ENCODE measurements around the gene PSME3IP1. TPM values are rescaled to one million over a fixed set of nuclear protein-coding genes. Genes with fewer than 3 reads are reported as not detected.

PSME3IP1 gene
- total and polyA plus RNA-seq, 2 of the 8 experiments (the other 6 are each of a cell fraction or from before 2014, with no cell fraction given) = 95.1 to 98.3 TPM

GRCh38 chr16:57118461-57119084 lies 67.3 kb downstream of the PSME3IP1 start:
- Histone ChIP-seq H3K36me3 (ENCODE audit: control insufficient read depth in 2 of 4, insufficient read depth in 4 of 4, low read length in 3 of 4) (no peaks in the 10 kb centered on the region), H3K9ac (replicated peaks in 1 of 4; ENCODE audit: extremely low read depth in 1 of 4, low read depth in 3 of 4, low read length in 3 of 4) (no peak overlapping the region), H2BK15ac (ENCODE audit: low read length) (no peak overlapping the region), H3K56ac (replicated peaks; ENCODE audit: insufficient read length, low read depth, low read length) (no peak overlapping the region), H4K5ac (ENCODE audit: insufficient read length, low read depth, low read length) (no peak overlapping the region), H4K8ac (ENCODE audit: extremely low read depth, insufficient read depth, low read length) (no peak overlapping the region), H3K4me3 (ENCODE audit: extremely low read depth in 1 of 4, insufficient read depth in 2 of 4, low read depth in 3 of 4, low read length in 4 of 4) (no peak overlapping the region), H3K9me3 (ENCODE audit: insufficient read depth in 2 of 2, low read depth in 1 of 2, low read length in 1 of 2) (no peaks in the 10 kb centered on the region), H2BK5ac (ENCODE audit: low read depth, low read length) (no peak overlapping the region), H2BK120ac (replicated peaks; ENCODE audit: low read depth, low read length) (no peak overlapping the region), H2AFZ (ENCODE audit: low read length) (no peak overlapping the region), H2BK20ac (ENCODE audit: low read length) (no peak overlapping the region), H3K79me2 (ENCODE audit: control insufficient read depth in 1 of 2, insufficient read depth in 2 of 2, low read length in 2 of 2) (no peaks in the 10 kb centered on the region), H2AK5ac (ENCODE audit: low read depth, low read length) (no peak overlapping the region), H3K27ac (ENCODE audit: low read depth, low read length) (no peak overlapping the region), H3K27me3 (replicated peaks in 1 of 4; ENCODE audit: control insufficient read depth in 3 of 4, extremely low read depth in 1 of 4, insufficient read depth in 3 of 4, low read length in 3 of 4) (no peaks in the 10 kb centered on the region), H3K18ac (ENCODE audit: extremely low read depth, low read length) (no peak overlapping the region), H3K4me2 (ENCODE audit: insufficient read depth in 1 of 2, low read depth in 2 of 2, low read length in 2 of 2) (no peak overlapping the region), H2BK12ac (ENCODE audit: low read depth, low read length) (no peak overlapping the region), H3K23me2 (ENCODE audit: low read depth, low read length) (peaks cover 2% of the 10 kb centered on the region; the same call in 1 of the 2 replicates), H3K23ac (ENCODE audit: insufficient read length) (no peak overlapping the region), H3K79me1 (ENCODE audit: low read depth, low read length) (no peaks in the 10 kb centered on the region), H3K4me1 (replicated peaks in 1 of 4; ENCODE audit: control insufficient read depth in 3 of 4, insufficient read depth in 4 of 4, low read length in 3 of 4) (peaks cover 0 to 13% (median 4%) of the 10 kb centered on the region in 4 experiments; a peak in 4 of 7 replicates), H4K91ac (replicated peaks; ENCODE audit: insufficient read length, low read length) (no peak overlapping the region), H3K14ac (ENCODE audit: insufficient read length) (no peak overlapping the region), H3K4ac (replicated peaks; ENCODE audit: insufficient read length, low read depth, low read length) (no peak overlapping the region), H4K20me1 (replicated peaks in 1 of 2; ENCODE audit: control insufficient read depth in 1 of 2, insufficient read depth in 2 of 2, low read length in 2 of 2) (peaks cover 0 to 1% of the 10 kb centered on the region in 2 experiments)
- POLR2A ChIA-PET (ENCODE audit: partially characterized antibody) = interaction anchor here (1.5 kb wide), 1 partner anchor 12 kb away, joined by 4 read pairs; no protein-coding TSS in a partner anchor
- FAIRE-seq = no peak
- no peak for DNase-seq (ENCODE audit: low read depth in 1 of 2, low spot score in 2 of 2)
- CTCF ChIA-PET (ENCODE audit: partially characterized antibody) = interaction anchor here (1.3 to 3.0 kb wide), 2 partner anchors 21 to 25 kb away, joined by 3 to 13 read pairs; partner anchors contain the start of gene CPNE2
- WGBS, 2 experiments (ENCODE audit: extremely low coverage in 1 of 2, insufficient coverage in 1 of 2, insufficient read length in 1 of 2, insufficient replicate concordance in 2 of 2, low coverage in 1 of 2, low lambda C conversion rate in 2 of 2, missing lambda C conversion rate in 1 of 2) = 90% methylated on average over 2 of the region's 2 CpGs; no CpG with 5 or more reads in 1 of the 2 experiments
- no peak for TF ChIP-seq RBBP5 (IDR thresholded peaks at IDR 0.05; ENCODE audit: borderline replicate concordance, low read depth, low read length)
- TF ChIP-seq BCL11A (IDR thresholded peaks at IDR 0.05; ENCODE audit: low read depth in 2 of 2, low read length in 2 of 2) = no peak
- no peak for TF ChIP-seq NANOG (IDR thresholded peaks at IDR 0.05; ENCODE audit: insufficient read depth, low read depth, low read length, poor library complexity, severe bottlenecking)
- no peak for TF ChIP-seq RNF2 (IDR thresholded peaks at IDR 0.05; ENCODE audit: borderline replicate concordance, low read depth, low read length, missing control alignments, poor library complexity, severe bottlenecking)
- no peak for TF ChIP-seq SRF (IDR thresholded peaks at IDR 0.05; ENCODE audit: low read depth, low read length)
- TF ChIP-seq CBX5 (IDR thresholded peaks at IDR 0.05; ENCODE audit: low read depth, low read length) = no peak
- no peak for TF ChIP-seq SP2 (IDR thresholded peaks at IDR 0.05; ENCODE audit: low read length)
- no peak for TF ChIP-seq CTBP2 (IDR thresholded peaks at IDR 0.05; ENCODE audit: borderline replicate concordance, insufficient read depth, insufficient read length, low read length)
